ENCODE results near the gene PLCH2. TPM values are rescaled to one million over a fixed set of nuclear protein-coding genes. Genes with fewer than 3 reads are reported as not detected.

Gene PLCH2
- total RNA-seq, 6 experiments from 2014 or later, result 0.09 to 0.34 (median 0.18) TPM; not detected in 1

DNA sequence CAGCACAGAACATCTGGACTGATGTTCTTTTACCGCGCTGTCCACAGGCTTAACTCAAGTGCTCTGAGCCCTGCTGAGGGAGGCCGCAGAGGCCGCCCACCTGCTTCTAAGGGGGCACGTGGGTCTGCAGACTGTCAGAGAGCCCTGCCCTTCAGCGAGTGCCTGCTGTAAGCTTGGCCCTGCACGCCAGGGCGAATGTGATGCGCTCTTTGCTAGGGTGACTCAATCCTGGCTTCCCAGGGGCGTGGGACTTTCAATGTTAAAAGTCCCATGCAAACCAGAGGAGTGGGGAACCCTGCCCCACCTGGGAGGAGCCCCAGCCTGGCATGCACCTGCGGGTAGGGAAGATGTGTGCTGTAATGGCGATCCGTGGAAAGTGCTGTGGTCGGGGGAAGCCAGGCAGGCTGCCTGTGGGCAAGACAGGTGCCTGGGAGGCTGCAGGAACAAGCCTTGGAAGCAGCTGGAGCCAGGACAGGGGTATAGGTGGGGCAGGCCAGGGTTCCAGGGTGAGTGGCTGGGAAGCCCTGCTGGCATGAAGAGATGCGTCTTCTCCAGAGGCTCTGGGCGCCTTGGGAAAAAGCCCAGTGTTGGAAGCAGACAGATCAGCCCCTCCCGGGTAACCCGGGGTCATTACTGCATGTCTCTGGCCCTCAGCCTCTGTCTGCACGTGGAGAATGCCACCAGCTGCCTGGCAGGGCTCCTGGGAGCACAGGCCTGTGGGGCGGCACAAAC, 50.9 kb downstream of the PLCH2 start:
- H3K27ac Mint-ChIP-seq, result peak overlapping the region; percentile 47
- H3K9me3 Mint-ChIP-seq, result no peaks in the 10 kb centered on the region
- H3K27me3 Mint-ChIP-seq (ENCODE audit: insufficient read depth), result peaks cover 8% of the 10 kb centered on the region
- H3K36me3 Mint-ChIP-seq (ENCODE audit: low read depth), result peaks cover 6% of the 10 kb centered on the region; the same call in 1 of the 2 replicates
- peak overlapping the region; percentile 85 for H3K4me3 Mint-ChIP-seq
- peaks cover 43% of the 10 kb centered on the region for H3K4me1 Mint-ChIP-seq (ENCODE audit: low read depth)
- DNase-seq, result peak; percentile 45
- TF ChIP-seq CTCF (IDR thresholded peaks at IDR 0.05), result no peak

DNA sequence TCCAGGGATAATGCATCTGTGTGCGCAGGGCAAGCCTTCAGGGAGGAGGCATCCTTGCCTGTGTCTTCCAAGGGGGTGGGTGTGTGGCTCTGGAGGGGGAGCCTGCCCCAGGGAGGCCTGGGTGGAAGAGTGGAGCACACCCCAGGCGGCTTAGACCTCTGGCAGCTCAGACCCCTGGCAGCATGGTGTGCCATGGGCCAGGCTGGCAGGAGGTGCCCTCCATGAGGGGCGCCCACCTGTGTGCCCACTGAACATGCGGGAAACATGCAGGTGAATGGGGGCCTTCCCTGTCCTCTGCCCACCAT, 51.4 kb downstream of the PLCH2 start:
- H3K36me3 Mint-ChIP-seq (ENCODE audit: low read depth), result peaks cover 4% of the 10 kb centered on the region; the same call in 1 of the 2 replicates

DNA sequence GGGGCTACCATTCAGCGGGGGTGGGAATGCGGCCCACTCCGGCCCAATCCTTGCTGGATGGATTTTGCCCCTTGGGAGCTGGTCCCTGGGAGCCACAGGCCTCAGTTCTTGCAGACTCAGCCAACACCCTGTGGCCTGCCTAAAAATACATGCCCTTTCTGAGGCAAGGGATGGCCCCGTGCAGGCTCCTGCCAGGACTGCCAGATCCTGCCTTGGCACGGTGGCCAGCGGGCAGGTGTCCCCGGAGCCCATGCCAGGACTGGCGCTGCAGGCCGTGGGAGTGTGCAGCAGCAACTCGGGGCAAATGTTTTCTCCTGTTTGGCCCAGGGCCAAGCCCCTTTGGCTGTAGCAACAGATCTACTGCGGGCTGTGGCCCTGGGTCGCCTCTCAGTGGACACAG, 51.9 kb downstream of the PLCH2 start:
- no peak for TF ChIP-seq CTCF (IDR thresholded peaks at IDR 0.05)
- peaks cover 44% of the 10 kb centered on the region for H3K4me1 Mint-ChIP-seq (ENCODE audit: low read depth)
- H3K4me3 Mint-ChIP-seq, result no peak overlapping the region
- no peak overlapping the region for H3K27ac Mint-ChIP-seq
- H3K9me3 Mint-ChIP-seq, result no peaks in the 10 kb centered on the region
- H3K36me3 Mint-ChIP-seq (ENCODE audit: low read depth), result no peaks in the 10 kb centered on the region; the same call in 1 of the 2 replicates
- peaks cover 8% of the 10 kb centered on the region for H3K27me3 Mint-ChIP-seq (ENCODE audit: insufficient read depth)
- DNase-seq, result no peak

More for the DNA sequence above, 51.4 kb downstream of the PLCH2 start:
- no peak for DNase-seq
- TF ChIP-seq CTCF (IDR thresholded peaks at IDR 0.05), result no peak
- peaks cover 8% of the 10 kb centered on the region for H3K27me3 Mint-ChIP-seq (ENCODE audit: insufficient read depth)
- H3K4me3 Mint-ChIP-seq, result no peak overlapping the region
- H3K27ac Mint-ChIP-seq, result no peak overlapping the region
- H3K4me1 Mint-ChIP-seq (ENCODE audit: low read depth), result peaks cover 43% of the 10 kb centered on the region
- H3K9me3 Mint-ChIP-seq, result no peaks in the 10 kb centered on the region

- H3K4me3 Mint-ChIP-seq, result no peak overlapping the region
- H3K9me3 Mint-ChIP-seq, result no peaks in the 10 kb centered on the region
- H3K27ac Mint-ChIP-seq, result no peak overlapping the region
- no peaks in the 10 kb centered on the region for H3K36me3 Mint-ChIP-seq (ENCODE audit: low read depth)
- peaks cover 8% of the 10 kb centered on the region for H3K27me3 Mint-ChIP-seq (ENCODE audit: insufficient read depth)
- H3K4me1 Mint-ChIP-seq (ENCODE audit: low read depth), result peaks cover 44% of the 10 kb centered on the region
- TF ChIP-seq CTCF (IDR thresholded peaks at IDR 0.05), result no peak
- DNase-seq, result no peak
Measured at GRCh38 chr1:2528611-2528965, 52.5 kb downstream of the PLCH2 start.

- no peak for DNase-seq
- peak overlapping the region; percentile 13; the same call in 1 of the 2 replicates for H3K4me3 Mint-ChIP-seq
- no peaks in the 10 kb centered on the region for H3K36me3 Mint-ChIP-seq (ENCODE audit: low read depth)
- H3K4me1 Mint-ChIP-seq (ENCODE audit: low read depth), result peaks cover 44% of the 10 kb centered on the region
- peaks cover 8% of the 10 kb centered on the region for H3K27me3 Mint-ChIP-seq (ENCODE audit: insufficient read depth)
- H3K9me3 Mint-ChIP-seq, result no peaks in the 10 kb centered on the region
- TF ChIP-seq CTCF (IDR thresholded peaks at IDR 0.05), result no peak
- H3K27ac Mint-ChIP-seq, result no peak overlapping the region
Measured at GRCh38 chr1:2528966-2529783, 53.1 kb downstream of the PLCH2 start.

Data from HFFc6 (cell line).